GM13977 (cell line): ENCODE measurements around the gene KIAA1958.

Experiments used
- DNase-seq: peaks from one replicate; pipeline ENCODE4 v3.0.0; 2012; ENCODE audit warnings: low spot score
- CTCF ChIP-seq: IDR thresholded peaks from 2 replicates; pipeline ENCODE4 v1.5.1; 2012; ENCODE audit warnings: mild to moderate bottlenecking, control low read depth; ENCODE audit not compliant: insufficient read depth; ENCODE audit errors: extremely low read depth, missing control alignments
- in situ Hi-C: fragments of 300-500 bp; cut with MboI; formaldehyde crosslinking; loops from one replicate; pipeline ENCODE4 v1.12.0; 2022; ENCODE audit warnings: low sequenced_read_pairs, low pct_unique_long_range_greater_than_20kb, mixed read lengths, inconsistent platforms; ENCODE audit not compliant: unreplicated experiment

KIAA1958 gene

GRCh38 chr9:112486221-112487007 is at the start of gene KIAA1958:
Gene KIAA1958, plus strand, starts transcription at chr9:112486827. Its CDS starts 87,254 bp downstream, at chr9:112574081.
- in situ Hi-C loops: no loop called here
- TF ChIP-seq CTCF: no peak
- DNase-seq: peak; percentile 96

- in situ Hi-C loops: loop anchor here (25.0 kb wide), 1 partner anchor 350 kb away; no protein-coding TSS in a partner anchor
- no peak for TF ChIP-seq CTCF
- no peak for DNase-seq
These were observed 49.2 kb upstream of the KIAA1958 start for GRCh38 chr9:112437406-112437805.

- no peak for DNase-seq
- TF ChIP-seq CTCF: no peak
- in situ Hi-C loops: loop anchor here (25.0 kb wide), 1 partner anchor 348 kb away; no protein-coding TSS in a partner anchor
These were observed 47.5 kb upstream of the KIAA1958 start for GRCh38 chr9:112439171-112439570.

- TF ChIP-seq CTCF: no peak
- in situ Hi-C loops: loop anchor here (25.0 kb wide), 1 partner anchor 347 kb away; no protein-coding TSS in a partner anchor
- DNase-seq: no peak
These were observed 46.8 kb upstream of the KIAA1958 start for GRCh38 chr9:112439825-112440224.

- peak; percentile 64 for TF ChIP-seq CTCF
- in situ Hi-C loops: loop anchor here (25.0 kb wide), 1 partner anchor 344 kb away; no protein-coding TSS in a partner anchor
These were observed 43.4 kb upstream of the KIAA1958 start for GRCh38 chr9:112443200-112443599.

GRCh38 chr9:112443636-112444035 is 43.0 kb upstream of the KIAA1958 start:
- in situ Hi-C loops: loop anchor here (25.0 kb wide), 1 partner anchor 344 kb away; no protein-coding TSS in a partner anchor
- TF ChIP-seq CTCF: no peak
- no peak for DNase-seq

More at GRCh38 chr9:112443200-112443599, 43.4 kb upstream of the KIAA1958 start:
- DNase-seq: no peak
